Endothelial cell of hepatic sinusoid (primary cell): ENCODE measurements around the gene SHQ1.
"Not testable (repeated sequence)": the region's sequence is repeated elsewhere in the genome, so short reads cannot be mapped to it uniquely, and the experiment has no call there.

ENCODE experiments used
- in situ Hi-C: cut with HindIII; loops from 2 replicates; pipeline ENCODE4 v1.10.0; 2017; ENCODE audit warnings: low sequenced_read_pairs

Gene SHQ1

GRCh38 chr3:72722930-72723726, 125.1 kb downstream of the SHQ1 start:
- in situ Hi-C loops, result no loop called here

- in situ Hi-C loops, result no loop called here
Measured at GRCh38 chr3:72721683-72722381, 126.4 kb downstream of the SHQ1 start.

GRCh38 chr3:72720566-72720965, 127.7 kb downstream of the SHQ1 start:
- in situ Hi-C loops, result no loop called here

- in situ Hi-C loops, result no loop called here
Measured at GRCh38 chr3:72719137-72719536, 129.1 kb downstream of the SHQ1 start.

- in situ Hi-C loops, result not testable (repeated sequence)
Measured at GRCh38 chr3:72714135-72714534, 134.1 kb downstream of the SHQ1 start.

GRCh38 chr3:72710471-72710870, 137.8 kb downstream of the SHQ1 start:
- in situ Hi-C loops, result not testable (repeated sequence)

GRCh38 chr3:72708441-72708840, 139.8 kb downstream of the SHQ1 start:
- in situ Hi-C loops, result no loop called here

- in situ Hi-C loops, result no loop called here
Measured at GRCh38 chr3:72702997-72703396, 145.2 kb downstream of the SHQ1 start.

- in situ Hi-C loops, result no loop called here
Measured at GRCh38 chr3:72702390-72702789, 145.9 kb downstream of the SHQ1 start.

- in situ Hi-C loops, result no loop called here
Measured at GRCh38 chr3:72700106-72700505, 148.1 kb downstream of the SHQ1 start.

GRCh38 chr3:72699631-72700030, 148.6 kb downstream of the SHQ1 start:
- in situ Hi-C loops, result loop anchor here (5.0 to 10.0 kb wide), 2 partner anchors 83 to 435 kb away; no protein-coding TSS in a partner anchor
